ENCODE data around the gene TMEM150C.
A peak's percentile ranks its signal among the peaks of the same experiment; 100 is the strongest.

The TMEM150C gene

GRCh38 chr4:82561786-82562563 lies at the start of gene TMEM150C:
Gene TMEM150C, minus strand, starts transcription at chr4:82561988. Its CDS starts 57,331 bp downstream, at chr4:82504657.
- CTCF ChIA-PET: no interaction called here
- peak; percentile 17 for DNase-seq (ENCODE audit: low spot score)
- POLR2A ChIA-PET (ENCODE audit: low non-redundant PET): no interaction called here
- no peak for TF ChIP-seq CTCF (conservative IDR thresholded peaks at IDR 0.05; ENCODE audit: low read depth)
- H3K27ac ChIP-seq: no peak within 1 kb of the TSS

GRCh38 chr4:82611527-82611926 lies 49.7 kb upstream of the TMEM150C start:
- CTCF ChIA-PET: no interaction called here
- TF ChIP-seq CTCF (conservative IDR thresholded peaks at IDR 0.05; ENCODE audit: low read depth): no peak
- DNase-seq (ENCODE audit: low spot score): no peak
- no peak overlapping the region for H3K27ac ChIP-seq
- POLR2A ChIA-PET (ENCODE audit: low non-redundant PET): no interaction called here

- no peak overlapping the region for H3K27ac ChIP-seq
- CTCF ChIA-PET: no interaction called here
- POLR2A ChIA-PET (ENCODE audit: low non-redundant PET): no interaction called here
- TF ChIP-seq CTCF (conservative IDR thresholded peaks at IDR 0.05; ENCODE audit: low read depth): no peak
- no peak for DNase-seq (ENCODE audit: low spot score)
Observed at GRCh38 chr4:82610041-82610440, 48.3 kb upstream of the TMEM150C start.

- TF ChIP-seq CTCF (conservative IDR thresholded peaks at IDR 0.05; ENCODE audit: low read depth): no peak
- ChIA-PET CTCF (no interaction called here), POLR2A (ENCODE audit: low non-redundant PET) (no interaction called here)
- H3K27ac ChIP-seq: no peak overlapping the region
- no peak for DNase-seq (ENCODE audit: low spot score)
Observed at GRCh38 chr4:82606622-82607021, 44.8 kb upstream of the TMEM150C start.

- ChIA-PET POLR2A (ENCODE audit: low non-redundant PET) (no interaction called here), CTCF (no interaction called here)
- TF ChIP-seq CTCF (conservative IDR thresholded peaks at IDR 0.05; ENCODE audit: low read depth): no peak
- no peak overlapping the region for H3K27ac ChIP-seq
- no peak for DNase-seq (ENCODE audit: low spot score)
Observed at GRCh38 chr4:82604522-82604921, 42.7 kb upstream of the TMEM150C start.

- DNase-seq (ENCODE audit: low spot score): no peak
- POLR2A ChIA-PET (ENCODE audit: low non-redundant PET): no interaction called here
- TF ChIP-seq CTCF (conservative IDR thresholded peaks at IDR 0.05; ENCODE audit: low read depth): no peak
- CTCF ChIA-PET: no interaction called here
- H3K27ac ChIP-seq: no peak overlapping the region
Observed at GRCh38 chr4:82601242-82602015, 39.6 kb upstream of the TMEM150C start.

Data from RWPE1 (cell line).